Activated naive CD8-positive, alpha-beta T cell treated with anti-CD3 and anti-CD28 coated beads, Interleukin-2, amount 50 U/mL, for 16 hours (primary cell): ENCODE data around the gene GABBR2.

ENCODE experiments used
- DNase-seq: peaks from one replicate; pipeline ENCODE4 v3.0.0-alpha.2; 2020; ENCODE audit warnings: low read depth, low spot score

Gene GABBR2

DNA sequence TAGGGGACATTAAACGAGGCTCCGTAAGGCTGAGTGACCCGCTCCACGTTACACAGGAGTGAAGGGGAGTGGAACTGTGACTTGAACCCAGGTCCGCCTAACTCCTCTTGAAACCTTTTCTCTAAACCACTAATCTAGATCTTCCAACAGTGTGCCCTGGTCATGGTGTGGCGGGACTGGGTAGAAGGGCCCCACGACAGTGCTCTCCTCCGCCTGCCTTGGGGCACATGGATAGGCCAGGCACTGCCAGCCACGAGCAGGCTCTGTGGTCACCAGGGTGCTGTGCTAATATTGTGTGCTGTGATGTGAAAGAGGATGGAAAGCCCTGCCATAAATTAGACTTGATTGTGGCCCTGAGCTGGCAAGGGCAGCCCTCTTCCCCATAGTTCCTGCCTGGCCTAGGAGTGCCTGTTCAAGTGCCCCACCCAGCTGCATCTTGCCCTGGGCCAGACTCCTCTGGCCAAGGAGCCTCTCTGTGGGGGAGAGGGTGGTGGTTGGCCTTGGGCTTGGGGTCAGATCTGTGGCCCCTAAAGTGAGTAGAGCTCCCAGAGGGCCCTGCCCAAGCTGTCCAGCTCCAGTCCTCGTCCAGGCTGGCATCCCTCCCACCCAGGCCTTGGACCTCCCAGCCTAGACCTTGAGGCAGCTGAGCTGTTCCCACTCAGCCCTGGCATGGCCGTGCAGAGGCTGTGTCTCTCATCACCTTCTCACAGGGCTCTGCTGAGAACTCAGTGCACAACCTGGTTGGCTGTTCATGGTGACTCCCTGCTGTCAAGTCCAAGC, 385.5 kb downstream of the GABBR2 start:
- no peak for DNase-seq

GRCh38 chr9:98321269-98321668, 387.5 kb downstream of the GABBR2 start:
- no peak for DNase-seq

GRCh38 chr9:98318834-98319478, 389.8 kb downstream of the GABBR2 start:
- DNase-seq = no peak

- no peak for DNase-seq
These were observed 390.5 kb downstream of the GABBR2 start for GRCh38 chr9:98318041-98318790.

DNA sequence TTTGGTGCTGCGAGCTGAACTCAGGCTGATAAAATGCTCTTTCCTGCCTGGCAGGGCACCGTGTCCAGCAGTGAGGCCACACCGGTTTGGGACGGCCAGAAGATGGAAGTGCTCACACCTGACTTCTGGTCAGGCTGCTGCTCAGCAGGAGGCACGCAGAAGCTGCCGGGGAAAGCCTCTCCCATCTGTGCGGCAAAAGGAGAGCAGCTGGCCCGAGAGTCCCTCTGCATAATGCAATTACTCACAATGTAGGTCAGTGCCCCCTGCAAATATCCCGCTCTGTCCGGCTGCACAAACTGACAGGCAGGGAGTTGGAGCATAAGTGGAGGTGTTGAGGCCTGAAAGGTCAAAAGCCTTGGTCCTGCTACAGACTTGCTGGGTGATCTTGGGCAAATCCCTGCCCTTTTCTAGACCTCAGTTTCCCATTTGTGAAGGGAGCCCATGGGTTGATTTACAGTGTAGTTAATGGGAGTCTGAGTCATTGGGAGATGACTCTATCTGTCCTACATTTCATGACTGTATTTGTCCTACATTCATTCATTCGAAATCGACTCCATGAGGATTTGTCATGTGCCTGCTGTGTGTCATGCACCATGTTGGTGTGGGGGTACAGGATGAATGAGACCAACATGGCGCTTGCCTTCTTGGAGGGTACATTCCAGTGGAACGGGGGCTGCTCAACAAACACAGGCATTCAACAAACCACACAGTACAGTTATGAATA, 391.4 kb downstream of the GABBR2 start:
- no peak for DNase-seq

DNA sequence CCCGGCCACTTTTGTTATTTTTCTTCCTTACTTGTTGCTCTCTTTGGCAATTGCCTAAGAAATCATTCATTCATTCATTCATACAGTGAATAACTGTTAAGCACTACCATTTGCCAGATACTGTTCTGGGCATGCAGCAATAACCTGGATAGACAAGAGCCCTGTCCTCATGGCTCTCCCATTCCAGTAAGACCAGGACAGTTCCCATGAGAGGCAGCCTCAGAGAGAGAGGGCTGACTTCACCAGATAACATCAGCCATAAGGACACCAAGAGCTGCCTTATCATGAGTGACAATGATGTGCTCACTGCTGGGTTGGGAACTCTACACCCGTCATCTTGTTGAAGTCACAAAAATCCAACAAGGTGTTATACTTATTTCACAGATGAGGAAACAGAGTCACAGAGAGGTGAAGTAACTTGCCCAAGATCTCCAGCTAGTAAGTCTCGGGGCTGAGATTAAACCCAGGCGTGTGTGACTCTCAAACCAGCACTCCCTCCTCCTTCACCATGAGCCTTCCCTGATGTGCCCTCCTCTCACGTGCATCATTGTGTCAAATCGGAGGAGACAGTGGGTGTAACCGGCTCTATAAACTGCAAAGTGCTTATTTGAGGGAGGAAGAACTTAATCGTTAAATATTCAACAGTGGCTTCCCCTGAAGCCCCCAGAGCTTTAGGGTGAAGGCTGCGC, 392.1 kb downstream of the GABBR2 start:
- no peak for DNase-seq

GRCh38 chr9:98315551-98316060, 393.1 kb downstream of the GABBR2 start:
- peak; percentile 61 for DNase-seq

- no peak for DNase-seq
These were observed 393.7 kb downstream of the GABBR2 start for GRCh38 chr9:98315067-98315453.

- no peak for DNase-seq
These were observed 394.2 kb downstream of the GABBR2 start for GRCh38 chr9:98314381-98315066.

- no peak for DNase-seq
These were observed 396.4 kb downstream of the GABBR2 start for GRCh38 chr9:98312365-98312764.

GRCh38 chr9:98311541-98311940, 397.2 kb downstream of the GABBR2 start:
- DNase-seq = no peak

DNA sequence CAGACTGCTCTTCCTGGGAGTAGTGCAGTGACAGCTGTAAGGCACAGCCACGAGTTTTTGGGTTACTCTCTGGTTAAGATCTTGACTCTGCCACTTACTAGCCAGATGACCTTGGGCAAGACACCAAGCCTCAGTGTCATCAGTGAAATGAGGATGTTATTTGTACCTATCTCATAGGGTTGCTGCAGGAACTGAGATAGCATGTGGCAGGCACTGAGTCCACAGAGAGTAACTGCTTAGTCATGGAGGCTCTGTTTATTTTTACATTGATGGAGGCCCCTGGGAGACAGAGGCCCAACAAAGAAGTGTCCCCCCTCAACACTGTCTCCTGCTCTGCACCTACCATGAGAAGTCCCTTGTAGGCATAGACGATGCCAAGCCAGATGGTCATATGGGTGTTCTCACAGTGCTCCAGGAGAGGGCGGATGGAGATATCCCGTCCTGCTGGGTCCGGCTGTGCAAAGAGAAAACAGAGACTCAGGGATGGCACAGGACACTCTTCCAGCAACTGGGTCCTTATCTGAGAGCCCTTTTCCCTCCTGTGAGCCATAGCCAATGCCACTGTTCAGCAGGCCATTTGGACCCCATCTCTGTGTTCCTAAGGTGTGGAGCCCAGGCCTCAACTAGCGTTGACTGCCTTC, 397.9 kb downstream of the GABBR2 start:
- no peak for DNase-seq

GRCh38 chr9:98306384-98307145, 402.2 kb downstream of the GABBR2 start:
- DNase-seq = no peak

GRCh38 chr9:98304381-98304780, 404.4 kb downstream of the GABBR2 start:
- DNase-seq = no peak

DNA sequence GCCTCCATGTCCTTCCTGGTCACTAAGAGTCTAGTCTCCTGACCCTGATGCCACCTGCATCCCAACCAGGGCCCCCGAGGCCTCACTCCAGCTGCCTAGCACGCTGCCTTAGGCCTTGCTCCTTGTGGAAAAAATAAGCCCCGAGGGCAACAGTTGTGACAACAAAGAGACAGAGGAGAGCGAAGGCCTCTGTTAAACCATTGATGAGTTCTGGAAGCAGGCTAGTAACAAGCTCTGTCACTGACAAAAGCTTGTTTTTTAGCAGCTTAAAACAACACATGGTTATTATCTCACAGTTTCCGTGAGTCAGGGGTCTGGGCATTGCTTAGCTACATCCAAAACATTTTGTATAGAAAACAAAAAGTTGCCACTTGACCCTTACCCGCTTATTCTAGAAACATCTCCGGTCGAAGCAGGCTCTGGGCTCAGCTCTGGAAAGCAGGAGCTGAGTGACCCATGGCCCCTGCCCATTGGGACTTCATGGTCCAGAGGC, 405.1 kb downstream of the GABBR2 start:
- DNase-seq = no peak

GRCh38 chr9:98302938-98303632, 405.6 kb downstream of the GABBR2 start:
- no peak for DNase-seq

- DNase-seq = no peak
These were observed 406.6 kb downstream of the GABBR2 start for GRCh38 chr9:98302150-98302549.

- no peak for DNase-seq
These were observed 408.1 kb downstream of the GABBR2 start for GRCh38 chr9:98300611-98301010.
